A549 (cell line): Measurements from ENCODE around the gene ACP5. TPM values are rescaled to one million over a fixed set of nuclear protein-coding genes. Genes with fewer than 3 reads are reported as not detected.
A peak's percentile ranks its signal among the peaks of the same experiment; 100 is the strongest.

Experiments
- ATAC-seq, 2 experiments: fragments of 200-7000 bp in 1 of 2; fragments of >200 bp in 1 of 2; cut with Nextera tagmentation in 1 of 2; cut with Tn5 transposase in 1 of 2; 3 replicates each; pipeline versions ENCODE4 v1.8.0 to v1.9.1; 2018 to 2020; ENCODE audit warnings: mild to moderate bottlenecking in 1 of 2, moderate library complexity in 1 of 2
- CTCF ChIA-PET: fragments of 300-600 bp; sonication (Branson Sonifier 250); formaldehyde crosslinking; extraction: SDS; loops from one replicate; lab custom pipeline; 2021; ENCODE audit warnings: antibody characterized with exemption, inconsistent platforms; lab: Yijun Ruan, JAX
- POLR2A ChIA-PET: fragments of 350-600 bp; formaldehyde crosslinking; extraction: SDS; loops from one replicate; lab custom pipeline; 2021; ENCODE audit warnings: antibody characterized with exemption, inconsistent platforms; lab: Yijun Ruan, JAX
- DNase-seq, 2 experiments: peaks; one replicate each; pipeline versions ENCODE4 v3.0.0 to v3.0.0-alpha.2; 2011 to 2016; ENCODE audit warnings: low read depth in 1 of 2, low spot score in 1 of 2
- FAIRE-seq: peaks from 2 replicates; lab custom pipeline; 2011; peaks lifted over from hg19 to GRCh38; lab: Jason Lieb, UNC
- H3K27ac ChIP-seq, 2 experiments: fragments of >200 bp; sonication (Bioruptor Twin); formaldehyde crosslinking; 3 replicates each; pipeline ENCODE4 v1.5.1; 2016 to 2017
- H3K4me1 ChIP-seq: fragments of >200 bp; sonication (Bioruptor Twin); formaldehyde crosslinking; 3 replicates; pipeline ENCODE4 v1.6.1; 2016
- H3K4me2 ChIP-seq: fragments of >200 bp; sonication (Bioruptor Twin); formaldehyde crosslinking; 3 replicates; pipeline ENCODE4 v1.6.1; 2016
- H3K4me3 ChIP-seq: fragments of >200 bp; sonication (Bioruptor Twin); formaldehyde crosslinking; 3 replicates; pipeline ENCODE4 v1.5.1; 2016
- H3K9me3 ChIP-seq: fragments of >200 bp; sonication (Bioruptor Twin); formaldehyde crosslinking; 3 replicates; pipeline ENCODE4 v1.6.1; 2016
- BHLHE40 ChIP-seq: IDR thresholded peaks from 2 replicates; pipeline ENCODE4 v1.6.1; 2012; ENCODE audit warnings: low read depth, low read length, inconsistent platforms
- CBX2 ChIP-seq: fragments of 200-600 bp; sonication (generic); IDR thresholded peaks from 2 replicates; pipeline ENCODE4 v1.6.1; 2016; ENCODE audit warnings: low read depth, mild to moderate bottlenecking, borderline replicate concordance
- CHD4 ChIP-seq: fragments of 200-600 bp; sonication (generic); IDR thresholded peaks from 2 replicates; pipeline ENCODE4 v1.6.1; 2016; ENCODE audit warnings: antibody characterized with exemption, mild to moderate bottlenecking, borderline replicate concordance
- EHMT2 ChIP-seq: fragments of 200-600 bp; sonication (generic); IDR thresholded peaks from 2 replicates; pipeline ENCODE4 v1.6.1; 2016; ENCODE audit warnings: antibody characterized with exemption, low read depth, mild to moderate bottlenecking, moderate library complexity
- ESRRA ChIP-seq: fragments of 150-350 bp; IDR thresholded peaks from 2 replicates; pipeline ENCODE4 v1.6.1; 2014; ENCODE audit warnings: mild to moderate bottlenecking, low read length, borderline replicate concordance
- FOSL2 ChIP-seq, 2 experiments: fragments of 450-650 bp in 1 of 2; fragments of >200 bp in 1 of 2; sonication (Bioruptor Twin) in 1 of 2; formaldehyde crosslinking; IDR thresholded peaks; 2 replicates each; pipeline versions ENCODE4 v1.5.0 to v1.6.1; 2016 to 2020; ENCODE audit warnings: mild to moderate bottlenecking in 1 of 2, moderate library complexity in 1 of 2
- FOXS1 ChIP-seq: fragments of 250-450 bp; sonication (Bioruptor Pico); IDR thresholded peaks from 2 replicates; pipeline ENCODE4 v1.5.0; 2020; ENCODE audit warnings: mild to moderate bottlenecking, moderate library complexity
- HDAC2 ChIP-seq: fragments of 200-600 bp; sonication (generic); IDR thresholded peaks from 2 replicates; pipeline ENCODE4 v1.6.1; 2016
- HMGXB4 ChIP-seq: fragments of 250-450 bp; sonication (Bioruptor Pico); IDR thresholded peaks from 2 replicates; pipeline ENCODE4 v1.5.0; 2021; ENCODE audit warnings: mild to moderate bottlenecking, moderate library complexity, borderline replicate concordance
- HOXA7 ChIP-seq: fragments of 250-450 bp; sonication (Bioruptor Pico); IDR thresholded peaks from 2 replicates; pipeline ENCODE4 v1.5.0; 2020; ENCODE audit warnings: mild to moderate bottlenecking, moderate library complexity
- HOXB5 ChIP-seq: fragments of 250-450 bp; sonication (Bioruptor Pico); IDR thresholded peaks from 2 replicates; pipeline ENCODE4 v1.5.0; 2020; ENCODE audit warnings: mild to moderate bottlenecking, moderate library complexity
- KDM1A ChIP-seq: fragments of 200-600 bp; sonication (generic); IDR thresholded peaks from 2 replicates; pipeline ENCODE4 v1.6.1; 2016; ENCODE audit warnings: low read depth, mild to moderate bottlenecking
- KDM5A ChIP-seq: fragments of 200-600 bp; sonication (generic); IDR thresholded peaks from 2 replicates; pipeline ENCODE4 v1.6.1; 2016; ENCODE audit warnings: antibody characterized with exemption, mild to moderate bottlenecking
- MAFK ChIP-seq: fragments of 450-650 bp; IDR thresholded peaks from 2 replicates; pipeline ENCODE4 v1.6.1; 2014; ENCODE audit not compliant: partially characterized antibody
- MAX ChIP-seq: IDR thresholded peaks from 2 replicates; pipeline ENCODE4 v1.6.1; 2012
- MAZ ChIP-seq: fragments of 150-350 bp; IDR thresholded peaks from 2 replicates; pipeline ENCODE4 v1.6.1; 2014; ENCODE audit warnings: antibody characterized with exemption, low read depth, low read length, borderline replicate concordance
- MYC ChIP-seq: IDR thresholded peaks from 2 replicates; pipeline ENCODE4 v1.6.1; 2012; ENCODE audit warnings: mild to moderate bottlenecking, inconsistent platforms, low read length, improper control_type of control experiment, borderline replicate concordance
- NFE2L2 ChIP-seq: fragments of 150-350 bp; conservative IDR thresholded peaks from 2 replicates; pipeline ENCODE4 v1.6.1; 2014; ENCODE audit warnings: low read length
- NPAS2 ChIP-seq: fragments of 250-450 bp; sonication (Bioruptor Pico); IDR thresholded peaks from 2 replicates; pipeline ENCODE4 v1.8.0; 2022; ENCODE audit warnings: mild to moderate bottlenecking, moderate library complexity, borderline replicate concordance
- NR3C1 ChIP-seq: fragments of >200 bp; sonication (Bioruptor Twin); formaldehyde crosslinking; IDR thresholded peaks from 3 replicates; pipeline ENCODE4 v1.6.1; 2017
- POLR2A ChIP-seq: IDR thresholded peaks from 2 replicates; pipeline ENCODE4 v1.6.1; 2012; ENCODE audit warnings: mild to moderate bottlenecking, low read length
- POLR2AphosphoS2 ChIP-seq: conservative IDR thresholded peaks from 2 replicates; pipeline ENCODE4 v1.6.1; 2012; ENCODE audit warnings: low read length, improper control_type of control experiment, inconsistent platforms
- RAD21 ChIP-seq, 2 experiments: fragments of >200 bp in 1 of 2; sonication (Bioruptor Twin) in 1 of 2; formaldehyde crosslinking in 1 of 2; IDR thresholded peaks in 1 of 2; conservative IDR thresholded peaks in 1 of 2; 2 replicates in 1 of 2; 3 replicates in 1 of 2; pipeline ENCODE4 v1.6.1; 2012 to 2018; ENCODE audit warnings: inconsistent platforms in 1 of 2
- RARB ChIP-seq: fragments of 250-450 bp; sonication (Bioruptor Pico); IDR thresholded peaks from 2 replicates; pipeline ENCODE4 v1.8.0; 2021; ENCODE audit warnings: mild to moderate bottlenecking, moderate library complexity
- RCOR1 ChIP-seq: fragments of 150-350 bp; IDR thresholded peaks from 2 replicates; pipeline ENCODE4 v1.6.1; 2014; ENCODE audit warnings: antibody characterized with exemption, low read length, low read depth
- REST ChIP-seq: fragments of 200-600 bp; sonication (generic); IDR thresholded peaks from 2 replicates; pipeline ENCODE4 v1.6.1; 2016; ENCODE audit warnings: antibody characterized with exemption, mild to moderate bottlenecking, moderate library complexity
- RFX5 ChIP-seq: fragments of 450-650 bp; IDR thresholded peaks from 2 replicates; pipeline ENCODE4 v1.7.1; 2014; ENCODE audit warnings: antibody characterized with exemption, mild to moderate bottlenecking, moderate library complexity
- ZC3H11A ChIP-seq: fragments of 450-650 bp; IDR thresholded peaks from 2 replicates; pipeline ENCODE4 v1.6.1; 2014; ENCODE audit warnings: antibody characterized with exemption, mild to moderate bottlenecking
- ZFP36 ChIP-seq: fragments of 450-650 bp; IDR thresholded peaks from 2 replicates; pipeline ENCODE4 v1.6.1; 2014; ENCODE audit warnings: borderline replicate concordance; ENCODE audit not compliant: partially characterized antibody
- ZSCAN20 ChIP-seq: fragments of 250-450 bp; sonication (Bioruptor Pico); IDR thresholded peaks from 2 replicates; pipeline ENCODE4 v1.8.0; 2022; ENCODE audit warnings: mild to moderate bottlenecking, moderate library complexity
- WGBS: methylation state at CpG from one replicate; pipeline ENCODE4 v1.1.6; 2017; ENCODE audit errors: missing lambda C conversion rate; 5-methylcytosine and 5-hydroxymethylcytosine counted together
- polyA plus RNA-seq, 4 experiments: library from polyadenylated mRNA; depleted of rRNA in 3 of 4; stranded (reverse); fragments of >200 nt; fragmentation: RNase III in 1 of 4; extraction: RNeasy Plus Mini Kit Qiagen cat#74134 plus additional on column Dnase treatment in 1 of 4; gene quantifications; 2 replicates in 3 of 4; 3 replicates in 1 of 4; pipeline ENCODE4 v1.2.3, GENCODE V29; 2011 to 2017
- TF ChIP-seq, protein P1 (sequence below): fragments of >200 bp; sonication (Bioruptor Twin); formaldehyde crosslinking; IDR thresholded peaks from 2 replicates; pipeline ENCODE4 v1.6.1; 2016
- TF ChIP-seq, protein P2 (sequence below): fragments of >200 bp; sonication (Bioruptor Twin); formaldehyde crosslinking; IDR thresholded peaks from 3 replicates; pipeline ENCODE4 v1.5.1; 2016

The ACP5 gene
- polyA plus RNA-seq, 2 of the 4 experiments (the other 2 are of a cell fraction) = 0.05 TPM; not detected in 1

DNA sequence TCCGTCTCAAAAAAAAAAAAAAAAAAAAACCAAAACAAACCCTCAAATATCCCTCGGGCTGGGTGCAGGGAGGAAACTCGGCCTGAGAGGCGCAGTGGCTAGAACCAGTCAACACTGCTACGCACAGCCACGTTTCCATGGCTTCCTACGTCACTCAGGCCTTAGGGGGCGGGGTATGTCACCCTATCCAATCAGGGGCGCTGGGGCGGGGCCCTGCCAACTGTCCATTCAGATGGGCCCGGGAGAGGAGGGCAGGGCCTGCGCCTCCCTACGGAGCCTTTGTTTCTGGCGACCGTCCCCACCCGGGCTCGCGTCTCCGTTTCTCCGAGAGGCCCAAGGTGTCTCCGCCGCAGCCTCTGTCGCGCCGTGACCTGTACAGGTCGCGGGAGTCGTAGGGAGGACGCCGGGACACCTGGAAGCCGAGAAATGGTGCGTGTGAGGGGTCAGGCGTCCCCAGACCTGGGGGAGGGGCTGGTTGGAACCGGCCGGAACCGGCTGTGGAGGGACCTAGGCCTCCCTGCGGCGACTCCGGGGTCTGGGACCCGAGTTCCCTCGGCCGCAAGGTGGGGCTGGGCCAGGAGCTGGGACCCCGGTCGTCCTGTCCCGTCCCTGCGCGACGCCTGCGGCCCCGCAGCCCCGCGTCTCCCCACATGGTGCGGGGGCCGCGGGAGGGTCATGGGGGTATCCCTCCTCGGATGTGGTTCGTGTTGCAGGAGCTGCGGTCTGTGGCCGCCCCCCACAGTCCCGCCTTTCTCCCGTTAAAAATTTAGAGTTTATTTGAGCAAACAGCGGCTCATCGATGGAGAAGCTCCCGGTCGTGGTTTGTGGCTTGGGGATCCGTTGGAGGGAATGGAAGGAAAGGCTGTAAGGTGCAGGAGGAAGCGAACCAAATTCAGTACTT lies 20.0 kb upstream of the ACP5 start, which contains the start of gene ZNF627:
Gene ZNF627 (plus strand): TSS at position 282 of the 901 bp plus-strand sequence. CDS start 145 bp downstream, at position 427.
- ChIA-PET POLR2A (interaction anchor here (0.7 to 0.8 kb wide), 2 partner anchors 42 to 77 kb away, joined by 3 to 4 read pairs; no protein-coding TSS in a partner anchor), CTCF (interaction anchor here (0.7 kb wide), 1 partner anchor 43 kb away, joined by 3 read pairs; no protein-coding TSS in a partner anchor)
- H3K4me3 ChIP-seq = peak within 1 kb of the TSS; percentile 57
- H3K9me3 ChIP-seq = peaks cover 15% of the 10 kb centered on the region; the same call in 1 of the 3 replicates
- no peaks in the 10 kb centered on the region for H3K4me1 ChIP-seq
- FAIRE-seq (no peak), DNase-seq (peak; percentile 94 to 96), ATAC-seq (peak; percentile 99 to 100)
- 2% methylated on average over 22 of the region's 67 CpGs for WGBS
- peak within 1 kb of the TSS; percentile 87 to 100 for H3K27ac ChIP-seq
- H3K4me2 ChIP-seq = peak within 1 kb of the TSS; percentile 66
- no peak for TF ChIP-seq POLR2AphosphoS2
- no peak for TF ChIP-seq MAZ
- no peak for TF ChIP-seq NR3C1
- no peak for TF ChIP-seq FOXS1
- TF ChIP-seq ZFP36 = no peak
- TF ChIP-seq NFE2L2 = no peak
- no peak for TF ChIP-seq RCOR1
- TF ChIP-seq ZC3H11A = no peak
- no peak for TF ChIP-seq KDM1A
- no peak for TF ChIP-seq FOSL2 (IDR thresholded peaks at IDR 0.05)
- no peak for TF ChIP-seq FOSL2 (CRISPR knock-in tag; IDR thresholded peaks at IDR 0.05)
- peak; percentile 9; the same call in 1 of the 2 replicates for TF ChIP-seq REST
- no peak for TF ChIP-seq KDM5A
- TF ChIP-seq EHMT2 = no peak
- no peak for TF ChIP-seq CHD4
- TF ChIP-seq NPAS2 (CRISPR knock-in tag) = no peak
- TF ChIP-seq, protein P1, sequence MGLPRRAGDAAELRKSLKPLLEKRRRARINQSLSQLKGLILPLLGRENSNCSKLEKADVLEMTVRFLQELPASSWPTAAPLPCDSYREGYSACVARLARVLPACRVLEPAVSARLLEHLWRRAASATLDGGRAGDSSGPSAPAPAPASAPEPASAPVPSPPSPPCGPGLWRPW = no peak
- no peak for TF ChIP-seq HDAC2
- no peak for TF ChIP-seq ZSCAN20 (CRISPR knock-in tag)
- no peak for TF ChIP-seq ESRRA
- TF ChIP-seq MAFK = no peak
- peak; percentile 49 for TF ChIP-seq MAX
- TF ChIP-seq CBX2 = no peak
- TF ChIP-seq, protein P2, sequence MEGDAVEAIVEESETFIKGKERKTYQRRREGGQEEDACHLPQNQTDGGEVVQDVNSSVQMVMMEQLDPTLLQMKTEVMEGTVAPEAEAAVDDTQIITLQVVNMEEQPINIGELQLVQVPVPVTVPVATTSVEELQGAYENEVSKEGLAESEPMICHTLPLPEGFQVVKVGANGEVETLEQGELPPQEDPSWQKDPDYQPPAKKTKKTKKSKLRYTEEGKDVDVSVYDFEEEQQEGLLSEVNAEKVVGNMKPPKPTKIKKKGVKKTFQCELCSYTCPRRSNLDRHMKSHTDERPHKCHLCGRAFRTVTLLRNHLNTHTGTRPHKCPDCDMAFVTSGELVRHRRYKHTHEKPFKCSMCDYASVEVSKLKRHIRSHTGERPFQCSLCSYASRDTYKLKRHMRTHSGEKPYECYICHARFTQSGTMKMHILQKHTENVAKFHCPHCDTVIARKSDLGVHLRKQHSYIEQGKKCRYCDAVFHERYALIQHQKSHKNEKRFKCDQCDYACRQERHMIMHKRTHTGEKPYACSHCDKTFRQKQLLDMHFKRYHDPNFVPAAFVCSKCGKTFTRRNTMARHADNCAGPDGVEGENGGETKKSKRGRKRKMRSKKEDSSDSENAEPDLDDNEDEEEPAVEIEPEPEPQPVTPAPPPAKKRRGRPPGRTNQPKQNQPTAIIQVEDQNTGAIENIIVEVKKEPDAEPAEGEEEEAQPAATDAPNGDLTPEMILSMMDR = no peak
- no peak for TF ChIP-seq HOXB5 (CRISPR knock-in tag)
- no peak for TF ChIP-seq BHLHE40
- TF ChIP-seq MYC = no peak
- no peak for TF ChIP-seq HOXA7 (CRISPR knock-in tag)
- 0 out of 2 replicates have a peak, but pooled peaks have one; percentile 34 for TF ChIP-seq HMGXB4 (CRISPR knock-in tag)
- peak; percentile 85 for TF ChIP-seq POLR2A
- no peak for TF ChIP-seq RFX5
- TF ChIP-seq RARB (CRISPR knock-in tag) = no peak
- TF ChIP-seq RAD21 (conservative IDR thresholded peaks at IDR 0.05 in 1 of 2, IDR thresholded peaks at IDR 0.05 in 1 of 2) = no peak
